SHP77 treated with DMSO at 0.1 percent for 48 hours (cell line): ENCODE results near the gene RBM47.
"Not testable (repeated sequence)": the region's sequence is repeated elsewhere in the genome, so short reads cannot be mapped to it uniquely, and the experiment has no call there.

ENCODE experiments used
- DNase-seq: peaks from one replicate; lab custom pipeline; 2025; lab: John Stamatoyannopoulos, UW

The RBM47 gene

DNA sequence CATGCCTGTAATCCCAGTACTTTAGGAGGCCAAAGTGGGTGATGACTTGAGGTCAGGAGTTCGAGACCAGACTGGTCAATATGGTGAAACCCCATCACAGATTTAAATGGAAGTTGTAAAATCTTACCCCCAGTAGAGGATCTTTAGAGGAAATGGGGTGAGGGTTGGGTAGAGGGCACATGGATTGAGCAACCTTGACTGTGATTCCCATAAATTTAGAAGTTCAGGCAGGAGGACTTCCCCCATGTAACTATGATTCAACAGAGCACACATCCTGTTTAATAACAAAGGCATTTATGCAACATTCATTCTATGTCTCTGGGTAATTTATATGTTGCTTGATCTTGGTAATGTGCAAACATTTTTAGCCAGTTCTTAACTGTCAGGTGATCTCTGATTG lies 143.1 kb downstream of the RBM47 start:
- no peak for DNase-seq

DNA sequence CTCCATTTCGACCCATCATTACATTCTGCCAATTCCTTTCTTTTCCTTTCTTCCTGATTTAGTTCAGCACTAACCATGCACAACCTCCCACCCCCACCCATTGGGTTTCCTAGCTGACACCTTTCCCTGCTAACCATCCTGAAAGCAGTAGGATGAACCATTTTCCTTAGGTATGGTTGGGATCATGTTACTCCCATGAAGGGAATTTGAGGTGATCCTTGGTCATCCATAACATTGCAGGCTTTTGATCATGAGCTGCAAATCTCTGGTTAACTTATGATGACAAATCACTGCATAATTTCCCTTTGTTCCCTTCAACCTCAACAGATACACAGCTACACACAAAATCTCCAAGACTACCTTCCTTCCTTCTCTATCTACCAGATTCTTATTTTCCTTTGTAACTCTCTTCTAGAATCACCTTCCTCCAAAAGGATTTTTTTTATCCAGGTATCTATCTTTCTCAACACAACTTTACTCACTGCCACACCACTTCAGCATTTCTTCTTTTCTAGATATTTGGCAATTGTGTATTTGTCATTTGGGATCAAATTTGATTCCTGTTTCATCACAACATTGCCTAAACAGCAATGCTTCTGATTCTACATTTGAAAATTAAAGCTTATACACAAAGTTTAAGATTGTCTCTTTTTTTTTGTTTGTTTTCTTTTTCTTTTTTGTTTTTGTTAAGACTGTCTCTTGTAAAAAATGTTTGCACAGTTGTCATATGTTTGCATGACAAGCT lies 145.1 kb downstream of the RBM47 start:
- DNase-seq: no peak

DNA sequence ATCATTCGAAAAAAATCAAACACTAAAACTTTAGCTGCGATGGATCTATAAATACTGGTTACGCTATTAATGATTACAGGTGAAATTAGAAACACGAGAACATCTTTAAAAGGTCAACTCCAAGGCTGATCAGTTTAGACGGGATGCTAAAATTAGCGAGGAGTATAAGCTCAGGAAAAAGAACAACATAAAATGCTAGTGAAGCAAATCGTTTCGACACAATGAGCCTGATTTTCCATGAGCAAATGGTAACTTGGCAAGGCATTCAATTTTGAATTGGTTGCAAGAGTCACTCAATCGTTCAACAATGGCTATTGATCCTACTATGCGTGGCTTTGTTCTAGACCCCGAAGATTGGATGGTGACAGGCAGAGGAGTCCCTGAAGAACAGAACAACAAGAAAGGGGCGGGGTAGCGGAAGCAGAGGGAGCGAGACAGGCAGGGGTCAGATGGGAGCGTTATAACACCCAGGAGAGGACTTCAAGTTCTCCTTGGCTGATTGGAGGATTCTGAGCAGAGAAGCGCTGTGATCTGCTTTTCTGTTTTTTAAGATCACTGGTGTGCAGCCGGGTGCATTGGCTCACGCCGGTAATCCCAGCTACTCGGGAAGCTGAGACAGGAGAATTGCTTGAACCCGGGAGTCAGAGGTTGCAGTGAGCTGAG lies 146.5 kb downstream of the RBM47 start:
- DNase-seq: no peak

DNA sequence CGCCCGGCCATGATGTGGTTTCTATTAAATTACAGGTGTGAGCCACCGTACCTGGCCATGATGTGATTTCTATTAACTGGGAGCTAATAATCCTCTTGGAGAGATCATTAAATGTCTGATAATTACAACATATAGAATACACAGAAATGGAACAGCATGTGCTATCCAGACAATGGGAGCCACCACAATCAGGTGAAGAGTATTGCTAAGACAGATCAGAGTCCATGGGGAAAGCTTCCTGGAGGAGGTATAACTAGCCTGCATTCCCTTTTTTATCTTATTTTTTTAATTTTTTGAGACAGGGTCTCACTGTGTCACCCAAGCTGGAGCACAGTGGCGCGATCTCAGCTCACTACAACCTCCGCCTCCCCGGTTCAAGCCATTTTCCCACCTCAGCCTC lies 147.7 kb downstream of the RBM47 start:
- no peak for DNase-seq

DNA sequence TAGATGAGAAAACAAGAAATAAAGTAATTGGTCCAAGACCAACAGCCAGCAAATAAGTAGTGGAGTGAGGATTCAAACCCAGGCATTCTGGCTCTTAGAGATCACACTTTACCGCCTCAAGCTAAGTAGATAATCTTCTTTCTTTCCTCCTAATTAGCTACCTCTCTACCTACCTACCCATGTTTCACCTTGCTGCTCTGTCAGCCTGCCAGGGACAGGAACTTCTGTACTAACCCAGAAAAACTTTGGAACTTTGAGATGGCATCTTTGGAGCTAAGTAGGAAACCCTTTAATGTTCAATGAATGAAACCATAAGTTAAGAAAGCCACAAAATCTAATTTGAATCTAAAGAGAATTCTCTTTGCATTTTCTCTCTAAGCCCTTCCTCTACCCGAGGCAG lies 149.4 kb downstream of the RBM47 start:
- DNase-seq: no peak

DNA sequence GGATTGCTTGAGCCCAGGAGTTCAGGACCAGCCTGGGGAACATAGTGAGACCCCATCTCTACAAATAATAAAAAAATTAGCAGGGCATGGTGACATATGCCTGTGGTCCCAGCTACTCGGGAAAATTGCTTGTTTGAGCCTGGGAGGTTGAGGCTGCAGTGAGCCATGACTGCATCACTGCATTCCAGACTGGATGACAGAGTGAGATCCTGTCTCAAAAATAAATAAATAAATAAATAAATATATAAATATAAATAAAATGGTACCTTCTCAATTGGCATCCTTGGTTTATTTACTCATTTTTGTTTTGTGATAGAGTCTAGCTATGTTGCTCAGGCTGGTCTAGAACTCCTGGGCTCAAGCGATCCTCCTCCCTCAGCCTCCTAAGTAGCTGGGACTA lies 150.3 kb downstream of the RBM47 start:
- no peak for DNase-seq

DNA sequence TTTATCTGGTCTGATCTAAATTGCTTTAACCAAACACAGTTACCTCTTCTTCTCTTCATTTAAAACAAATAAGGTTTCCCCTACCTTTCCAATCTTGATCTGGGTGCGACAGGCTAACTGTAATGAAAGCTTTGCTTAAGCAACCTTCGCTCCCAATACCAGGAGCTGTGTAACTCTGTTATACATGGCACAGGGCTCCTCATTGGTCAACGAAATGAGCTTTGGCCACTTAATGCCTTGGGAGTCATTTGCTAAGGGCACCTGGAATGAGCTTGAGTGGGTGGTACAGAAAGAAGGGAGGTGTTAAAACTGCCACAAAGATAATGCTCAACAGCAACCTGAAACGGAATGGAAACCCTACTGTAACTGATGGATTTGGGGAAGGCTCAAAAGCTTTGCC lies 154.1 kb downstream of the RBM47 start:
- peak; percentile 23 for DNase-seq

DNA sequence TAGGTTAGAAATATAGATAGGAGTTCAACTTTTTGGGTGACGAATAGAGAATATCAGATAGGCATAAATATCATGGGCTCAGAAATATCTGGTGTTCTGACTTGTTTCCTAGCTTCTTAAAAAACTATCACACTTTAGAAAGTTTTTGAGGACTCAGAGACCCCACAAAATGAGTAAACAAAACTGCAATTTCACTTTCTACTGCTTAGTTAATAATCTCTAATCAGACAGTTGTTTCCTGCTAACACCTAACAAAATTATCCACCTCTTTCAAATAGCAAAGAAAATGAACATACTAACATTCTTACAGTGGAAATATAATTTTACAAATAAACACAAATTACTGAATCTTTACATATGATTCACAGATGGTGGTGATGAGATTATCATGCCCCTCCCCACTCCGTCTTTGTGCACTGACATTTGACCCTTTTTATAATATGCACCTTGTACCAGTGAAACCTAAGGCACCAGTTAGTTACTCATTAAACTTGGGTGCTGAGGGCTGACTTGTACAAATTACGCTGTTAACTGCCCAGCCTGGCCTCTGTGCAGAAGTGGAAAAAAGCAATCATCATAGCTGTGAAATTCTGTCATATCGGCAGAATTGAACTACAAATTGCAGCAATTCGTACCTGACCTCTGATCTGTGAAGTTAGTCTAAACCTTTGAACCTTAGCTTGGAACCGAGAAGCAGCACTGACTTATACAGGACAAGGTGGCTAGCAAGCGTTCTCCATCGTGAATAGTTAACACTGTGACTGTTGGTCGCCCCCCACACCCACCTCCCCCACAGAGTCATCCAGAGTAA lies 155.9 kb downstream of the RBM47 start:
- no peak for DNase-seq

DNA sequence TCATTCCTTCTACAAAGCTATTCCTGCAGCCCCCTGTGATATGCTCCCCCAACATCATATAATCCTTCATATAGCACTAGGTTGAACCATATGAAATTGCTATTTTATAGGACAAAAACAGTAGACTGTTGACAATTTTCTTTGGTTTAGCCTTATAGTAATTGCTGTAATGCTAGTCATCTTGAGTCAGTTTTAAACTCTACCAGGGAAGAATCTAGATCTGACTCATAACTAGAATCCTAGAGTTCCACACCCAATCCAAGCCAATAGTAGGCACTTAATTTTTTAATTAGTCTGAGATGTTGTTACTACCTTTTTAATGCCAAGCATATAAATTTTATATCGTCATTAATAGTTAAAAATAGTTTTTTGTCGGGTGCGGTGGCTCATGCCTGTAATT lies 157.7 kb downstream of the RBM47 start:
- DNase-seq: no peak

DNA sequence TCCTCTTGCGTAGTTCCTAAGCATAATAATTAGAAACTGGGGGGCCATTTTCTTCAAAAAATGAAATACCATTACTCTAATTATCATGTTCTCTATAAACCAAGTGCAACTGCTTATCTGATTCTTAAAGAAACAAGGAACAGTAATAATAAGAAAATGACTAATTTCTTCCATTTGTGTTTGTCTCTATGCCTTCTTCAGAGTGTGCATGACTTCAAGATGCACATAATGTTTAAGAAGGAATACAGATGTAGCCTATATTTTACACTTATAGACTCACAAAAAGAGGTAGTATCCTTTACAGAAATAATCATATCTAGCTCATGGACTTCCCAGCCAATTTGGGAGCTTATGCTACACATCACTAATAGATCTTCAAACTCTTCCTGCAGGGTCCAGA lies 162.9 kb downstream of the RBM47 start:
- no peak for DNase-seq

DNA sequence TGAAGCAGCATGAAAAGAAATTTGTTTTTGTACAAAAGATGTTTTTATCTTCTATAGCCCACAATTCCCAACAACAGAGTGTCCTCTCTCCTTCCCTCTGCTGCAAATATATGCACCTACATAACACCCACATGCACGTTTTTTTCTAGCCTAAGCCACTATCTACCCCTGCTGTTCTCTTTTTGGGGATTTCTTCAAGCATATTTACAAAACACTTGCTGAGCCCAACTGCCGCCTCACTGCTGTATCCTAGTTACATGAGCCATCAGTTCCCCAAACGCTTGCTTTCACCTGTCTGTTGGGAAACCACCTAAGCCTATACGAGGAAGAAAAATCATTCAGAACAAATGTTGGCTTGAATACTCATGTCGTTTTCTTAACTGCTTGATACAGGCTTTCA lies 167.3 kb downstream of the RBM47 start:
- no peak for DNase-seq

DNA sequence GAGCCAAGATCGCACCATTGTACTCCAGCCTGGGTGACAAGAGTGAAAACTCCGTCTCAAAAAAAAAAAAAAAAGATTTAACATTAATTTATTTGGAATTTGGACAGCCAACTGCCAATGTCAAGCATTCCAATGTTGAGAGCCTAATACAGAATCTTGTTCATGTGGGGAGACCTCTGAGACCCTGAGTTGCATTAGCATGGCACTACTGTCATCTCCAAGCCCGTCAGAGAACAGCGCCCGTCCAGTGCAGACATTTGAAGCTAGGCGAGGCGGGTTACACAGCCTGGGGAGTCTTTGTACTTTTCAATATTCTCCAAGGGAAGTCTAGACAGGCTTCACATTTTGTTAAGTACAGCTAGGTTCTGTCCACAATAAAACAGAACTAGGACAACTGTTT lies 167.8 kb downstream of the RBM47 start:
- no peak for DNase-seq

DNA sequence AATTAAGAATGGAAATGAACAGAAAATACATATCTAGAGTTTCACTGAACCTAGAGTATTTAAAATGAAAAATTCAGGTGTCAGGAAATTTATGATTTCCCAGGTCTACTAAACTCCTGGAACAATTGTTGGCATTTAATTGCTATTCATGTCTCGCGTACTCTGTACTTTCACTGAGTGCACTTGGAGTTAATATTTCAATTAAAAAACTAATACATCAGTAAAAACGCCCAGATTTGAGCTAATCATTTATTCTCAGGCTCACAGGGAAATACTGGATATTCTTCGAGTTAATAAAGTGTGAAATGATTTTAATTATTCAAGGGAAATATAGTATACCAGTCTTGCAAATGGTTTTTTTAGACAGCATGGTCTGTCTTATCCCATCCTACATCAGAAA lies 168.6 kb downstream of the RBM47 start:
- no peak for DNase-seq

DNA sequence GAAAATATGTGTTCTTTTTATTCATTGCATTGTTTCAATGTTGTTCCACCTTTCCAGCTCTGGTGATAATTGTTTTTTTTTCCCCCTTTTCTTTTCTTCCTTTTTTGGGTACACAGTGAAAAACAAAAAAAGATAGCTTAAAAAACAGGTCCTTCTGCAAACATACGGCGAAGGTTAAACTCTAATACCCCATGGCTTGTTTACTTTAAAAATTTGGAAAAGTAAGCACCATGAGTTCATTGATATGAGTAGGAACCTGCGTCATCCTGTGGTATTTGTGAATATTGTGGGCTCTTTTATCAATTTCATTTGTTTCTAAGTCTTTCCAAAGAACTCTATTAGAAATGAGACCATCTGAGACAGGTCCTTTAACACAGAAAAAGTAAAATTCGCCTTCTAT lies 171.0 kb downstream of the RBM47 start:
- no peak for DNase-seq

DNA sequence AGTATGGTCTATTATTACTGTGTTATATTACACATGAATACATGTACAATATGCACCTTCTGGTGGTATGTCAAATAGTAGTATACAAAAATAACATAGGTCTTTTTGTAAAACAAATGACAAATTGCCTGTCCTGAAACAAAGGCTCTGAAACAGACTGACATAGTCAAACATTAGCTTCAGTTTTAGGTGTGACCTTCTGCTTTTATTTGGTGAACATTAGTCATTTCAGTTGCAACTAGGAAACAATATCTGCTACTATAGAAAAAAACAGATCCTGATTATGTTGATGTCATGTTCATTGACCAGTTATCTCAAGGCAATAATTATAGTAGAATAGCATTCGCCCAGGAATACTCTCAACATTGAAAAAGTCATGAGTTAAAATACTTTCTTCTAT lies 171.6 kb downstream of the RBM47 start:
- no peak for DNase-seq

DNA sequence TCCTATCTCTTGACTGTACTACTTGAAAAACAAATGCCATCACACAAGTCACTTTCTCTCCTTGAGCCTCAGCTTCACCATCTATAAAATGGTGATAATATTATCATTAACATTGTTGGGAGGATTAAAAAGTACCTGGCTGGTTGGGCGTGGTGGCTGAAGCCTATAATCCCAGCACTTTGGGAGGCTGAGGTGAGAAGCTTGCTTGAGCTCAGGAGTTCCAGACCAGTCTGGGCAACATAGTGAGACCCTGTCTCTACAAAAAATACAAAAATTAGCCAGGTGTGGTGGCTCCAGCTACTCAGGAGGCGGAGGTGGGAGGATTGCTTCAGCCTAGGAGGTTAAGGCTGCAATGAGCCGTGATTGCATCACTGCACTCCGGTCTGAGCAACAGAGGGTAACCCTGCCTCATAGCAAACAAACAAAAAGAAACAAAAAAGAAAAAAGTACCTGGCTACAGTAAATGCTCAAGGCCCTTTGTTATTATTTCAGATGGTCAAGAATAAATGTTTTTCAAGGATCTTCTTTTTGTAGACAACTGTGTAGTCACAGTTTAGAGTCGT lies 174.2 kb downstream of the RBM47 start:
- no peak for DNase-seq

DNA sequence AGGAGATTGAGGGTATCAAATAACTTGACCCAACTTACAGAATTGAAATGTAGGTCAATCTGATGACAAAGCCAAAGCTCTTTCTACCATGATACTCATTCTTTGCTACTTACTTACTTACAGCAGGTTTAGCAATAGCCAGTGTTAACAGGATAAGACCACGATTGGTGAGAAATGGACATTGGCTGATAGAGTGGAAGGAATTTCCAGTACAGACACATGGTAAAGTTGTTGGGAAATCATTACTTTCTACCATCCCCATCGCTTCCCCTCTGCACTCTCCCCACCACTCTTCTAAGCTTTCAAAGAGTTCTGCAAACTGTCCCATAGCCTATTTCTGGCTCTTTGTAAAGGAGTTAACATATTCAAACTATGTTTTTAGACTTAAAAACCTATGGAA lies 174.8 kb downstream of the RBM47 start:
- DNase-seq: no peak

DNA sequence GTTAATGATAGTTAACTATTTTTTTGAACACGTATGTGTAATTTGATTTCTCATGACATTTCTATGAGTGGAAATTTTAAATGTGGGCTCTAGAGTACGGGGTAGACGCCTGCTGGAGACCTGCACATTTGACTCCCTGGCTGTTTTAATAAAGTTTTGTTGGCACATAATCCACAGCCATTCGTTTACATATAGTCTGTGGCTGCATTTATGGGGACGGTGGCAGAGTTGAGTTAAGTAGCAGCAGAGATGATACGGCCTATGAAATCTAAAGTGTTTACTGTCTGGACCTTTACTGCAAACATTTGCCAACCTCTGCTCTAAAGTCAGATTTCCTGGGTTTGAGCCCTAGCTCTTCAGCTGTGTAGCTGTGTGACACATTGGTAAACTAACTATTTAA lies 175.8 kb downstream of the RBM47 start:
- no peak for DNase-seq

DNA sequence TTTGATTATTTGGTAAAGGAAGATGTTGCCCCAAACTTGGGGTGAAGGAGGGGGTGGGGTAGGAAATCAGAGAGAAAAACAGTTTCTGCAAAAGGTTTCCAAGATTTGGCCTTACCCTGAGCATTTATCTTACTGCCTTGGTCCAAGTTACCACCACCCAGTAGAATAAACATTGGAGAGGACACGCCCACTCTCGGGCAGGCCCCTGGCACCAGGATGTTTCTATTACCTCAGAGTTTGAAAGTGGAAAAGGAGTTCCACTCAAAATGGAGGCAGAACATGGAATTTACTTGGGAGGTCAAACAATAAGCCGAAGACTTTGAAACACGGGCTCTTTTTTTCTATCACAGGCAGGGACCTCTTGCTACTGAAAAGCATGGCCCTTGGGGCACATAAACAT lies 180.8 kb downstream of the RBM47 start:
- DNase-seq: no peak

DNA sequence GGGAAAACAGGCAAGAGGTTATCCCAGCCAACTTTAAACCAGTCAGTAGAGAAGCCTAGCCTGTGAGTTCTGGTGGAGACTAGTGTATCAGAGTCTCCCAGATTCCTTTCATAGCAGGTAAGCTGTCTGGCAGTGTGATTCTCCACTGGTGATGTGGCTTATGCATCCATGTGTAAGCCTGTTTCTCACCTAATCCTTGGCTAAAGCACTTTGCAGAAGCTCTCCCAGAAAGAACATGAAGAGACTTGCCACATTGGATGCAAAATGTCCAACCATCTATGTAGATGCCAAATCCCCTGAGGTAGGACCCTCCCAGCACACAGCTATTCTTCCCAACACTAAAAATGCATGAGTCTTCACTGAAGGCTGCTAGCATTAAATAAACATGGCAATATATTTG lies 182.8 kb downstream of the RBM47 start:
- no peak for DNase-seq

DNA sequence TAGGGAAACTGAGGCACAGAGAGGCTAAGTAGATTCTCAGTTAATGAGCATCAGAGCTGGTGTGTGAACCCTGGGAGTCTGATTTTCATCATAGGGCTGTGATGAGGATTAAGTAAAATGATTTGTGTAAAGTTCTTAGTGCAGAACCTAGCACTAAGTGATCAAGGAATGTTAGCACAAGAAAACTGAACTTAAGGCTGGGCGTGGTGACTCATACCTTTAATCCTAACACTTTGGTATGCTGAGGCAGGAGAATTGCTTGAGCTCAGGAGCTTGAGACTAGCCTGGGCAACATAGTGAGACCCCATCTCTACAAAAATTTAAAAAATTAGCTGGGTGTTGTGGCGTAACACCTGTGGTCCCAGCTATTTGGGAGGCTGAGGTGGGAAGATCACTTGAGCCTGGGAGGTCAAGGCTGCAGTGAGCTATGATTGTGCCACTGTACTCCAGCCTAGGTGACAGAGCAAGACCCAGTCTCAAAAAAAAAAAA lies 183.4 kb downstream of the RBM47 start:
- DNase-seq: not testable (repeated sequence)

DNA sequence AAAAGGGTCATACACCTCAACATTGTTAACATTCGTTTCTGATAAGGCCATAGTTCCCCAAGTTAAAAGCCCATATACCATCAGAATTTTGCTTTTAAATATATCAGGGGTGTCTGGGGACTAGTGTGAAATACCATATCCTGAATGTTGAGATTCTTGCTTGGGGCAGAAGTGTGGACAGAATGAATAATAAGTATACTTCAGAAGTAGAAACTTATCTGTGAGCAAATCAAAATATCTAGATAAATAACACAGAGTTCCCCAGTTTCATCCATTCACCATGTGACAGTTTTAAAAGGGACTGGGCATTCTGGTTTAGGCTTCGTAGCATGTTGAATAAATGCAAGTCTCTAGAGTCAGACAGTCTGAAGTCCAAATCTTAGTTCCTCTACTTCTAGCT lies 184.0 kb downstream of the RBM47 start:
- no peak for DNase-seq

DNA sequence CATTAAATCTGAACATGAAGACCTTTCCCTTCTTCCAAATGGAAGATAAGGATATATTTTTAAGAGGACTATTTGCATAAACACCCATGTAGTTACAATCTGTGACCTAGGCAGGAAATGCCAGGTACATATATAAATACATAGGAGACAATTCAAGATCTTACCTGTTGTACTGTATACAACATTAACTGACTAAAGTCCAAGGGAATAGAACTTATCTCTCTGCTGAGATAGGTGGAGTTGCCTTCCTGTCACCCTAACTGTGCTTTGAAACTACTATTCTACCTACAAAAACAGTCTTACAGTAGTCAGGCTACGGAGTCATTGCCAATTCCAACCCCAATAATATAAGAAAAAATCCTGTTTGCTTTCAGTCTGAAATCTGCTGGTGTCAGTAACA lies 188.2 kb downstream of the RBM47 start:
- no peak for DNase-seq
